ENCODE results near the gene TGFA.

TGFA gene

GRCh38 chr2:70552501-70553333 is 909 bp downstream of the TGFA start:
- no peak for DNase-seq

GRCh38 chr2:70551167-70551566 is 2.5 kb downstream of the TGFA start:
- no peak for DNase-seq

- DNase-seq = no peak
Measured at GRCh38 chr2:70549962-70550361, 3.7 kb downstream of the TGFA start.

- DNase-seq = no peak
Measured at GRCh38 chr2:70549064-70549710, 4.4 kb downstream of the TGFA start.

- no peak for DNase-seq
Measured at GRCh38 chr2:70548233-70548632, 5.4 kb downstream of the TGFA start.

- DNase-seq = no peak
Measured at GRCh38 chr2:70546885-70547284, 6.7 kb downstream of the TGFA start.

- no peak for DNase-seq
Measured at GRCh38 chr2:70546376-70546775, 7.2 kb downstream of the TGFA start.

GRCh38 chr2:70541481-70542020 is 12.1 kb downstream of the TGFA start:
- DNase-seq = no peak

GRCh38 chr2:70537840-70538239 is 15.8 kb downstream of the TGFA start:
- no peak for DNase-seq

- DNase-seq = no peak
Measured at GRCh38 chr2:70536517-70537055, 17.0 kb downstream of the TGFA start.

GRCh38 chr2:70535573-70535972 is 18.1 kb downstream of the TGFA start:
- no peak for DNase-seq

GRCh38 chr2:70534183-70534836 is 19.3 kb downstream of the TGFA start:
- no peak for DNase-seq

- no peak for DNase-seq
Measured at GRCh38 chr2:70532244-70532935, 21.2 kb downstream of the TGFA start.

- DNase-seq = no peak
Measured at GRCh38 chr2:70531419-70532086, 22.1 kb downstream of the TGFA start.

- no peak for DNase-seq
Measured at GRCh38 chr2:70529610-70530009, 24.0 kb downstream of the TGFA start.

GRCh38 chr2:70528929-70529328 is 24.7 kb downstream of the TGFA start:
- DNase-seq = no peak

GRCh38 chr2:70528276-70528675 is 25.4 kb downstream of the TGFA start:
- no peak for DNase-seq

- no peak for DNase-seq
Measured at GRCh38 chr2:70527447-70528080, 26.1 kb downstream of the TGFA start.

GRCh38 chr2:70526126-70526525 is 27.5 kb downstream of the TGFA start:
- no peak for DNase-seq

GRCh38 chr2:70525032-70525431 is 28.6 kb downstream of the TGFA start:
- DNase-seq = no peak
